HepG2 (cell line): ENCODE data around the gene ACRBP. TPM values are rescaled to one million over a fixed set of nuclear protein-coding genes. Genes with fewer than 3 reads are reported as not detected.

Experiments
- ATAC-seq: fragments of 200-7000 bp; cut with Tn5 transposase; 3 replicates; pipeline ENCODE4 v1.9.1; 2020; ENCODE audit warnings: mild to moderate bottlenecking, moderate library complexity
- BruUV-seq: library from RNA; stranded (reverse); fragments of 400-500 nt; replicated peaks from 2 replicates; lab custom pipeline; 2021; lab: Mats Ljungman, UMichigan
- CTCF ChIA-PET: fragments of 300-600 bp; formaldehyde crosslinking; extraction: SDS; loops from one replicate; lab custom pipeline; 2021; ENCODE audit warnings: low total read pairs, inconsistent platforms, low intra/inter-chr PET ratio; lab: Yijun Ruan, JAX
- POLR2A ChIA-PET: fragments of 350-600 bp; sonication (Branson Sonifier 250); formaldehyde crosslinking; loops from one replicate; lab custom pipeline; 2020; ENCODE audit warnings: antibody characterized with exemption, inconsistent platforms; lab: Yijun Ruan, JAX
- DNase-seq: peaks from one replicate; pipeline ENCODE4 v3.0.0-alpha.2; 2015; ENCODE audit warnings: low spot score
- FAIRE-seq: peaks from 3 replicates; lab custom pipeline; 2011; peaks lifted over from hg19 to GRCh38; lab: Jason Lieb, UNC
- H2AFZ ChIP-seq: one replicate; pipeline ENCODE4 v1.6.1; 2011; ENCODE audit warnings: low read length, inconsistent platforms
- H3K27ac ChIP-seq: fragments of 300-600 bp; 3 replicates; pipeline ENCODE4 v1.8.0; 2011; ENCODE audit warnings: mixed run types, mild to moderate bottlenecking, mixed read lengths, low read length, inconsistent platforms; ENCODE audit not compliant: insufficient read depth; ENCODE audit errors: extremely low read length
- H3K27me3 ChIP-seq, 2 experiments: fragments of 200-600 bp in 1 of 2; 2 replicates in 1 of 2; 3 replicates in 1 of 2; pipeline versions ENCODE4 v1.6.0 to v1.8.0; 2011; ENCODE audit warnings: low read length in 2 of 2, mild to moderate bottlenecking in 2 of 2, moderate library complexity in 2 of 2, inconsistent platforms in 1 of 2; ENCODE audit not compliant: insufficient read depth in 2 of 2, control insufficient read depth in 1 of 2
- H3K36me3 ChIP-seq, 2 experiments: fragments of 200-600 bp in 1 of 2; replicated peaks in 1 of 2; 2 replicates in 1 of 2; 3 replicates in 1 of 2; pipeline versions ENCODE4 v1.5.1 to v1.8.0; 2011; ENCODE audit warnings: low read length in 2 of 2, inconsistent platforms in 1 of 2; ENCODE audit not compliant: insufficient read depth in 2 of 2, control insufficient read depth in 1 of 2
- H3K4me1 ChIP-seq: 2 replicates; pipeline ENCODE4 v1.5.1; 2012; ENCODE audit warnings: low read length, inconsistent platforms; ENCODE audit not compliant: insufficient read depth
- H3K4me2 ChIP-seq: 2 replicates; pipeline ENCODE4 v1.6.0; 2011; ENCODE audit warnings: low read depth, low read length, inconsistent platforms
- H3K4me3 ChIP-seq, 3 experiments: fragments of 200-600 bp in 1 of 3; sonication (generic), shearing (Covaris generic) in 1 of 3; replicated peaks in 1 of 3; 2 replicates each; pipeline ENCODE4 v1.5.1; 2011 to 2016; ENCODE audit warnings: low read length in 3 of 3, inconsistent platforms in 2 of 3, low read depth in 2 of 3, mild to moderate bottlenecking in 2 of 3, control low read depth in 1 of 3, mixed read lengths in 1 of 3; ENCODE audit not compliant: insufficient read depth in 1 of 3
- H3K79me2 ChIP-seq: one replicate; pipeline ENCODE4 v1.6.1; 2011; ENCODE audit warnings: low read length, inconsistent platforms; ENCODE audit not compliant: insufficient read depth
- H3K9ac ChIP-seq: 2 replicates; pipeline ENCODE4 v1.6.0; 2011; ENCODE audit warnings: mild to moderate bottlenecking, low read depth, low read length, inconsistent platforms; ENCODE audit not compliant: insufficient read depth
- H3K9me3 ChIP-seq: 2 replicates; pipeline ENCODE4 v1.5.1; 2012; ENCODE audit warnings: mild to moderate bottlenecking, low read length
- H4K20me1 ChIP-seq: 2 replicates; pipeline ENCODE4 v1.6.0; 2011; ENCODE audit warnings: inconsistent platforms, mild to moderate bottlenecking, low read length, moderate library complexity; ENCODE audit not compliant: insufficient read depth
- BCLAF1 ChIP-seq: fragments of 450-650 bp; IDR thresholded peaks from 2 replicates; pipeline ENCODE4 v1.6.1; 2017; ENCODE audit warnings: mild to moderate bottlenecking
- CC2D1A ChIP-seq: sonication (generic); formaldehyde crosslinking; IDR thresholded peaks from 2 replicates; pipeline ENCODE4 v1.8.1; 2023; ENCODE audit warnings: mild to moderate bottlenecking, missing genetic modification reagents
- EHMT2 ChIP-seq: fragments of 200-600 bp; sonication (generic); IDR thresholded peaks from 2 replicates; pipeline ENCODE4 v1.7.0; 2017; ENCODE audit warnings: antibody characterized with exemption, low read depth, low read length, borderline replicate concordance
- ETV6 ChIP-seq: sonication (generic); formaldehyde crosslinking; conservative IDR thresholded peaks from 2 replicates; pipeline ENCODE4 v1.4.0; 2020; ENCODE audit warnings: missing genetic modification reagents
- FOXK1 ChIP-seq: sonication (generic); formaldehyde crosslinking; IDR thresholded peaks from 2 replicates; pipeline ENCODE4 v1.4.0; 2020; ENCODE audit warnings: low read depth, missing genetic modification reagents, borderline replicate concordance
- JUND ChIP-seq: sonication (generic); formaldehyde crosslinking; IDR thresholded peaks from 2 replicates; pipeline ENCODE4 v1.8.0; 2022; ENCODE audit warnings: mild to moderate bottlenecking, missing genetic modification reagents
- MAFF ChIP-seq: IDR thresholded peaks from 2 replicates; pipeline ENCODE4 v1.6.1; 2011; ENCODE audit warnings: low read depth, low read length, improper control_type of control experiment
- MXD4 ChIP-seq: IDR thresholded peaks from 2 replicates; pipeline ENCODE4 v1.6.1; 2016; ENCODE audit warnings: mild to moderate bottlenecking, missing biosample characterization, missing genetic modification reagents
- NFYB ChIP-seq: sonication (generic); formaldehyde crosslinking; IDR thresholded peaks from 2 replicates; pipeline ENCODE4 v1.4.0; 2020; ENCODE audit warnings: missing genetic modification reagents
- SRSF4 ChIP-seq: fragments of 200-400 bp; formaldehyde crosslinking; IDR thresholded peaks from one replicate; pipeline ENCODE4 v1.6.1; 2018; ENCODE audit warnings: mild to moderate bottlenecking, low read depth, low read length, moderate library complexity; ENCODE audit not compliant: poor library complexity, severe bottlenecking
- XBP1 ChIP-seq: sonication (generic); formaldehyde crosslinking; IDR thresholded peaks from 2 replicates; pipeline ENCODE4 v1.5.0; 2020; ENCODE audit warnings: missing genetic modification reagents
- ZFY ChIP-seq: sonication (generic); formaldehyde crosslinking; IDR thresholded peaks from 2 replicates; pipeline ENCODE4 v1.4.0; 2020; ENCODE audit warnings: missing genetic modification reagents
- ZNF18 ChIP-seq: sonication (generic); formaldehyde crosslinking; IDR thresholded peaks from 2 replicates; pipeline ENCODE4 v1.8.0; 2022; ENCODE audit warnings: mild to moderate bottlenecking, missing genetic modification reagents; ENCODE audit not compliant: insufficient replicate concordance
- ZNF251 ChIP-seq: sonication (generic); formaldehyde crosslinking; IDR thresholded peaks from 2 replicates; pipeline ENCODE4 v1.9.0; 2021; ENCODE audit warnings: mild to moderate bottlenecking, missing genetic modification reagents
- ZNF556 ChIP-seq: sonication (generic); formaldehyde crosslinking; IDR thresholded peaks from 2 replicates; pipeline ENCODE4 v1.4.0; 2020; ENCODE audit warnings: mild to moderate bottlenecking, missing genetic modification reagents, borderline replicate concordance
- ZNF674 ChIP-seq: sonication (generic); formaldehyde crosslinking; IDR thresholded peaks from 2 replicates; pipeline ENCODE4 v1.5.0; 2020; ENCODE audit warnings: low read depth, mild to moderate bottlenecking, missing genetic modification reagents
- ZNF816 ChIP-seq: sonication (generic); formaldehyde crosslinking; IDR thresholded peaks from 2 replicates; pipeline ENCODE4 v1.8.0; 2022; ENCODE audit warnings: missing genetic modification reagents, mild to moderate bottlenecking, borderline replicate concordance
- WGBS: methylation state at CpG from one replicate; pipeline ENCODE4 v1.1.6; 2017; ENCODE audit warnings: low lambda C conversion rate; 5-methylcytosine and 5-hydroxymethylcytosine counted together
- in situ Hi-C: cut with HindIII; loops from 2 replicates; pipeline ENCODE4 v1.10.0; 2017; ENCODE audit warnings: low pct_unique_long_range_greater_than_20kb; ENCODE audit not compliant: extremely low pct_ligation_motif_present
- intact Hi-C: fragments of 100-400 bp; cut with micrococcal nuclease; formaldehyde crosslinking; loops from one replicate; pipeline ENCODE4 v1.10.0; 2022; ENCODE audit not compliant: unreplicated experiment
- polyA plus RNA-seq, 8 experiments: library from polyadenylated mRNA; depleted of rRNA in 3 of 8; stranded (reverse) in 7 of 8; unstranded in 1 of 8; fragments of >200 nt; fragmentation: Illumina TruSeq in 4 of 8; extraction: Trizol in 4 of 8; gene quantifications; 2 replicates each; pipeline versions ENCODE4 v1.2.1 to v1.2.3, GENCODE V29; 2011 to 2016; ENCODE audit warnings: low read depth in 4 of 8, missing spikeins in 1 of 8, mixed read lengths in 1 of 8; ENCODE audit not compliant: insufficient read depth in 1 of 8
- total RNA-seq, 5 experiments: library from RNA; depleted of rRNA; stranded (reverse); fragments of >200 nt; fragmentation: Illumina TruSeq; extraction: Trizol; gene quantifications; 2 replicates each; pipeline ENCODE4 v1.2.3, GENCODE V29; 2016; ENCODE audit warnings: low read depth in 1 of 5
- TF ChIP-seq, protein P1 (sequence below): IDR thresholded peaks from 2 replicates; pipeline ENCODE4 v1.6.1; 2018; ENCODE audit warnings: missing genetic modification reagents, mild to moderate bottlenecking, missing compliant biosample characterization

Gene ACRBP
- total and polyA plus RNA-seq, 2 of the 13 experiments (the other 11 are each of a cell fraction or from before 2014, with no cell fraction given): 0.46 TPM; not detected in 1

- no peak overlapping the region for H3K4me3 ChIP-seq
- FAIRE-seq (no peak), ATAC-seq (no peak), DNase-seq (no peak)
- in situ Hi-C loops (no loop called here), intact Hi-C loops (no loop called here)
- WGBS: 49% methylated on average over 2 of the region's 2 CpGs
- peaks cover 3 to 28% of the 10 kb centered on the region in 2 experiments for H3K27me3 ChIP-seq
- H4K20me1 ChIP-seq: no peaks in the 10 kb centered on the region
- H3K4me2 ChIP-seq: no peak overlapping the region
- no peaks in the 10 kb centered on the region for H3K36me3 ChIP-seq
- peaks cover 13% of the 10 kb centered on the region for H3K79me2 ChIP-seq
- H3K4me1 ChIP-seq: peaks cover 19% of the 10 kb centered on the region
- TF ChIP-seq EHMT2 (no peak), BCLAF1 (no peak), NFYB (no peak), ZNF674 (no peak), ETV6 (CRISPR knock-in tag) (no peak), ZNF251 (CRISPR knock-in tag) (no peak), ZNF556 (CRISPR knock-in tag) (no peak), MAFF (no peak), ZNF816 (CRISPR knock-in tag) (no peak), SRSF4 (no peak), ZFY (no peak), CC2D1A (CRISPR knock-in tag) (no peak), MXD4 (CRISPR knock-in tag) (no peak), JUND (CRISPR knock-in tag) (no peak), ZNF18 (CRISPR knock-in tag) (no peak), XBP1 (CRISPR knock-in tag) (no peak), FOXK1 (CRISPR knock-in tag) (no peak)
- TF ChIP-seq, protein P1, sequence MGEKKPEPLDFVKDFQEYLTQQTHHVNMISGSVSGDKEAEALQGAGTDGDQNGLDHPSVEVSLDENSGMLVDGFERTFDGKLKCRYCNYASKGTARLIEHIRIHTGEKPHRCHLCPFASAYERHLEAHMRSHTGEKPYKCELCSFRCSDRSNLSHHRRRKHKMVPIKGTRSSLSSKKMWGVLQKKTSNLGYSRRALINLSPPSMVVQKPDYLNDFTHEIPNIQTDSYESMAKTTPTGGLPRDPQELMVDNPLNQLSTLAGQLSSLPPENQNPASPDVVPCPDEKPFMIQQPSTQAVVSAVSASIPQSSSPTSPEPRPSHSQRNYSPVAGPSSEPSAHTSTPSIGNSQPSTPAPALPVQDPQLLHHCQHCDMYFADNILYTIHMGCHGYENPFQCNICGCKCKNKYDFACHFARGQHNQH (CRISPR knock-in tag): no peak
- H3K9me3 ChIP-seq: no peaks in the 10 kb centered on the region
- no TSS peak for BruUV-seq
- H3K9ac ChIP-seq: no peak overlapping the region
- H3K27ac ChIP-seq: no peak overlapping the region
- no peak overlapping the region for H2AFZ ChIP-seq
- POLR2A ChIA-PET: no interaction called here
- CTCF ChIA-PET: no interaction called here
Observed at GRCh38 chr12:6692888-6693287, 45.7 kb upstream of the ACRBP start.
